HG03342 (cell line): ENCODE measurements around the gene CDC42BPA.

Source experiments
- ATAC-seq: cut with Tn5 transposase; IDR thresholded peaks from one replicate; pipeline ENCODE4 v1.9.1; 2021; ENCODE audit warnings: mild to moderate bottlenecking, moderate library complexity; ENCODE audit not compliant: unreplicated experiment

The CDC42BPA gene

GRCh38 chr1:226951286-226952117 lies 366.8 kb downstream of the CDC42BPA start:
- ATAC-seq = no peak

GRCh38 chr1:226950871-226951270 lies 367.4 kb downstream of the CDC42BPA start:
- ATAC-seq = no peak

GRCh38 chr1:226950316-226950715 lies 368.0 kb downstream of the CDC42BPA start:
- no peak for ATAC-seq

- no peak for ATAC-seq
Observed at GRCh38 chr1:226949401-226949800, 368.9 kb downstream of the CDC42BPA start.

GRCh38 chr1:226948996-226949395 lies 369.3 kb downstream of the CDC42BPA start:
- no peak for ATAC-seq

GRCh38 chr1:226948480-226948879 lies 369.8 kb downstream of the CDC42BPA start:
- no peak for ATAC-seq

GRCh38 chr1:226948051-226948450 lies 370.2 kb downstream of the CDC42BPA start:
- ATAC-seq = no peak

- ATAC-seq = no peak
Observed at GRCh38 chr1:226946841-226947240, 371.5 kb downstream of the CDC42BPA start.

- ATAC-seq = no peak
Observed at GRCh38 chr1:226946285-226946684, 372.0 kb downstream of the CDC42BPA start.

GRCh38 chr1:226945858-226946245 lies 372.4 kb downstream of the CDC42BPA start:
- no peak for ATAC-seq

GRCh38 chr1:226945106-226945857 lies 373.0 kb downstream of the CDC42BPA start:
- no peak for ATAC-seq

GRCh38 chr1:226943927-226944326 lies 374.4 kb downstream of the CDC42BPA start:
- no peak for ATAC-seq

GRCh38 chr1:226943156-226943555 lies 375.1 kb downstream of the CDC42BPA start:
- no peak for ATAC-seq

GRCh38 chr1:226942392-226942791 lies 375.9 kb downstream of the CDC42BPA start:
- ATAC-seq = no peak

- no peak for ATAC-seq
Observed at GRCh38 chr1:226940806-226941067, 377.6 kb downstream of the CDC42BPA start.

GRCh38 chr1:226940029-226940805 lies 378.1 kb downstream of the CDC42BPA start, which contains the start of gene COQ8A:
TSS of gene COQ8A (plus strand) at chr1:226940294. CDS start at chr1:226961386, 21,092 bp downstream.
- peak; percentile 96 for ATAC-seq
